Tongue (tissue), 2 donors: ENCODE data around the gene PPFIBP2. TPM values are rescaled to one million over a fixed set of nuclear protein-coding genes. Genes with fewer than 3 reads are reported as not detected.
A peak's percentile ranks its signal among the peaks of the same experiment; 100 is the strongest.
"Not testable (repeated sequence)": the region's sequence is repeated elsewhere in the genome, so short reads cannot be mapped to it uniquely, and the experiment has no call there.

Source experiments
- DNase-seq: peaks from one replicate; pipeline ENCODE4 v3.0.0-alpha.2; 2015
- total RNA-seq: library from RNA; depleted of rRNA; stranded (reverse); fragments of >200 nt; gene quantifications from one replicate; pipeline ENCODE4 v1.2.3, GENCODE V29; 2014

Gene PPFIBP2
- total RNA-seq, 1 donor from 2014 or later: 70.7 TPM

- DNase-seq: no peak
Observed at GRCh38 chr11:7499081-7499480, 14.7 kb upstream of the PPFIBP2 start.

GRCh38 chr11:7500251-7500650 is 13.5 kb upstream of the PPFIBP2 start:
- DNase-seq: no peak

GRCh38 chr11:7501251-7501650 is 12.5 kb upstream of the PPFIBP2 start:
- DNase-seq: no peak

- no peak for DNase-seq
Observed at GRCh38 chr11:7501894-7502293, 11.9 kb upstream of the PPFIBP2 start.

- DNase-seq: no peak
Observed at GRCh38 chr11:7506243-7506642, 7.6 kb upstream of the PPFIBP2 start.

- no peak for DNase-seq
Observed at GRCh38 chr11:7508087-7508486, 5.7 kb upstream of the PPFIBP2 start.

GRCh38 chr11:7509966-7510365 is 3.8 kb upstream of the PPFIBP2 start:
- peak; percentile 49 for DNase-seq

GRCh38 chr11:7511401-7511800 is 2.4 kb upstream of the PPFIBP2 start:
- DNase-seq: peak; percentile 94

- peak; percentile 77 for DNase-seq
Observed at GRCh38 chr11:7512525-7513233, 1.1 kb upstream of the PPFIBP2 start.

- DNase-seq: no peak
Observed at GRCh38 chr11:7514099-7514591, 346 bp downstream of the PPFIBP2 start.

- DNase-seq: no peak
Observed at GRCh38 chr11:7515447-7515886, 1.7 kb downstream of the PPFIBP2 start.

- DNase-seq: no peak
Observed at GRCh38 chr11:7516475-7516874, 2.7 kb downstream of the PPFIBP2 start.

GRCh38 chr11:7517743-7518142 is 3.9 kb downstream of the PPFIBP2 start:
- not testable (repeated sequence) for DNase-seq

- DNase-seq: no peak
Observed at GRCh38 chr11:7518811-7519562, 5.2 kb downstream of the PPFIBP2 start.

- no peak for DNase-seq
Observed at GRCh38 chr11:7520011-7520942, 6.5 kb downstream of the PPFIBP2 start.

GRCh38 chr11:7520981-7521487 is 7.2 kb downstream of the PPFIBP2 start:
- DNase-seq: no peak

- DNase-seq: no peak
Observed at GRCh38 chr11:7522121-7522520, 8.3 kb downstream of the PPFIBP2 start.

GRCh38 chr11:7522546-7522945 is 8.7 kb downstream of the PPFIBP2 start:
- no peak for DNase-seq

GRCh38 chr11:7523416-7524210 is 9.8 kb downstream of the PPFIBP2 start:
- peak; percentile 72 for DNase-seq

GRCh38 chr11:7524462-7525235 is 10.8 kb downstream of the PPFIBP2 start:
- DNase-seq: peak; percentile 48
